ENCODE data around the gene PPP1CA.
"Not testable (repeated sequence)": the region's sequence is repeated elsewhere in the genome, so short reads cannot be mapped to it uniquely, and the experiment has no call there.

The PPP1CA gene

DNA sequence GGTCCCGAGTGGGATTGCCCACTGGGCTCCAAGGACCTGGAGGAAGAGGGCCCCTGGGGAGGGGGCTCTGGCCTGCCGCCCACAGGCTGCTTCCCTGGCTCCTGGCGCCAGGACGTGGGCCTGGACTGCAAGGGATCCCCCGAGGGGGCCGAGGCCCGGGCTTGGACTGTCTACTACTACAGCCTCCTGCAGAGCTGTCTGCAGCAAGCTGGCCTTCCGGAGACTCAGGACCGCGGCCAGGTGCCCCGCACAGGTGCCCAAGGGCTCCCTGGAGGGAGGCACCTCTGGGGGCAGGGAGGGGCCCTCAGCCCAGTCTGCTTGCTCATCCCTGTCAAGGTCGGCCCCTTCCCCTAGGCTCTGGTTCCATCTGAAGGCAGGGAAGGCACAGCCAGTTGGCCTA lies 15.8 kb upstream of the PPP1CA start:
- no peak for DNase-seq (ENCODE audit: low read depth)

DNA sequence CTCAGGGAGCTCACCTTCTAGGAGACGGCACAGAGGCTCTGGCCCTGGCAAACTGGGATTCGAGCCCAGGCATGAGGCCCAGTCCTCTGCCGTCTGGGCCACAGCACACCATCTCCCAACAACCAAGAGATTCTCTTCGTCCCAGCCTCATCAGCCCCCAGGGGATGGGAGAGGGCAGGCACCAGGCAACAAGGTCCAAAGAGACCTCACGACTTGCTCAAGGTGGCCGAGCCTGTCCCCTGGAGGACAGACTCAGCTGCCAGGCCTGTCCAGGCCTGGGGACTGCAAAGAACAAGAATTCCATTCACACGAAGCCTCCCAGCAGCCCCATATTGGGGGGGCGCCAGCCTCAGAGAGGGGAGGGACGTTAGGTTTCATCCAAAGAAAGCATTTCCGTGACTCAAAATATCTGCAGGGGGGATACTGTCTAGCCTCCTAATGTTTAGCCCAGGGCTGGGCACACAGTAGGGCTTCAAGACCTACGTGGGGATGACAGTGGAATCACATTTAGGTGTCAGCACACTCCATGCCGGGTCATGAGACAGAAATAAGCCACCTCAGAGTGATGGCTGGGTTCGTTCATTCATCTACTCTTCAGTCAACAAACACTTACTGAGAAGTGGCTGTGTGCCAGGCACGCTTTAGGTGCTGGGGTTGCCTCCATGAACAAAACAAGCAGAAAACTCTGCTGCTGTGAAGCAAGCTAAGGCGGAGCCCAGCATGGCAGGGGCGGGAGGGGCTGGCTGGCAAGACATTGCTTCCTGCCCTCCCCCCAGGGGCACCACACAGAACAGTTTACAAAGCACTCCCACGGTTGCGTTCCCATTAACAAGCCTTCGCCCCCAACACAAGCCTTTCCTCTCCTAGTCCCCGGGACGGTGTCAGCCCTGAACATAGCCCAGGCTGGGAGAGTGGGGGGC lies 15.0 kb upstream of the PPP1CA start:
- DNase-seq (ENCODE audit: low read depth), result no peak

DNA sequence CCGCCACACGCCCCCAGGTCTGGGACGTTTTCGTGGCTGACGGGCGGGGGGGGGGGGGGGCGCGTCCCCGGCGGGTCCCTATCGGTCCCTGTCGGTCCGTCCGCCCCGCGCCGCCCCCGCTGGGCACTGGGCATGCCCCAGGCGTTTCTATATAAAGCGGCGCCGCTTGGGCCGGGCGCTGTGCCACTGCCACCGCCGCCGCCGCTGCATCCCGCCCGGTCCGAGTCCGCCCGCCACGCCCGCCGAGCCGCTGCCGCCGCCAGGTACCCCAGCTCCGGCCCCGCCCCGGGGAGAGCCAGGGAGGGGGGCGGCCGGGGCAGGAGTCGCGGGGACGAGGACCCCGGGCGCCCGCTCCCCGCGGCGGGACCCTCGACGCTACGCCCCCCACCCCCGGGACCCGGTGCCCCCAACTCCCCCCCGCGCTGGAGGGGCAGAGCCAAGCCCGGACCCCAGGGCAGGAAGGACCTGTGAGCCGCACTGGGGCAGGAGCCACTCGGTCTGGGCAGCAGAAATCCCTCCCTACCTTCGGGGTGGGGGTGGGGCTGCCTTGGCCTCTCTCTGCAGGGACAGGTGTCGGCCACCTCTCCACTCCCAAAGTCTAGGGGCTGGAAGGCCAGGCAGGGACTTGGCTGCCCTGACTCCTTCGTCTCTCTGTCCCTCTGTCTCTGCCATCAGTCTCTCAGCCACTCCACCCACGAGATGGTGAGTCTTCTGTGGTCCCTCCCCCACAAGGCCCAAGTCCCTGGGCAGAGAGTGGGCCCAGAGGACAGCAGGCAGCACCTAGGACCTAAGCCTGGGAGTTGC lies 14.0 kb upstream of the PPP1CA start, which contains the start of gene CARNS1:
Gene CARNS1, plus strand, starts transcription at position 178 of the 804 bp plus-strand sequence. Its CDS starts 522 bp downstream, at position 700.
- DNase-seq (ENCODE audit: low read depth), result no peak

DNA sequence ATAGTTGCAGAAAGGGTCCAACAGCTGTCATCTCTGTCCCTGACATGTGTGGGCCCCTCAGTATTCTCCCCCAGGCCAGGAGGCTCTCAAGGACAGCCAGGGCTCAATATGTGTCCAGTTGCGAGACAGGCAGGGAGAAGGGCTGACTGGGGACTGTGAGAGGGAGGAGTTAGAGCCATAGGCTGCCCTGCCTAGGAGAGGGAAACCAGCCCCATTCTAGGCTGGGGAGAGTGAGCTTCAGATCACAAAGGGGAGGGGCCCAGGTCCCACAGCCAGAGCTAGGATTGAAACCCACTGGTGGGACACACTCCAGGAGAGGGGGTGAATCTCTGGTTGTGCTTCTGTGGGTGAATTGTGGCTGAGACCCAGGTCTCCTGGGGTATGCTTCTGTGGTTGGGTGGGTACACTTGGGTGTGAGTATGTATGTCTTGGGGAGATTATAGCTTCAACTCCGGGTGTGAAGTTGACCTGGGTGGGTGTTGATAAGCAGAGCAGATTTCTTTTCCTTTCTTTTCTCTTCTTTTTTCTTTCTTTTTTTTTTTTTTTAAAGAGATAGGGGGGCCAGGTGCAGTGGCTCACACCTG lies 11.7 kb upstream of the PPP1CA start:
- no peak for DNase-seq (ENCODE audit: low read depth)

DNA sequence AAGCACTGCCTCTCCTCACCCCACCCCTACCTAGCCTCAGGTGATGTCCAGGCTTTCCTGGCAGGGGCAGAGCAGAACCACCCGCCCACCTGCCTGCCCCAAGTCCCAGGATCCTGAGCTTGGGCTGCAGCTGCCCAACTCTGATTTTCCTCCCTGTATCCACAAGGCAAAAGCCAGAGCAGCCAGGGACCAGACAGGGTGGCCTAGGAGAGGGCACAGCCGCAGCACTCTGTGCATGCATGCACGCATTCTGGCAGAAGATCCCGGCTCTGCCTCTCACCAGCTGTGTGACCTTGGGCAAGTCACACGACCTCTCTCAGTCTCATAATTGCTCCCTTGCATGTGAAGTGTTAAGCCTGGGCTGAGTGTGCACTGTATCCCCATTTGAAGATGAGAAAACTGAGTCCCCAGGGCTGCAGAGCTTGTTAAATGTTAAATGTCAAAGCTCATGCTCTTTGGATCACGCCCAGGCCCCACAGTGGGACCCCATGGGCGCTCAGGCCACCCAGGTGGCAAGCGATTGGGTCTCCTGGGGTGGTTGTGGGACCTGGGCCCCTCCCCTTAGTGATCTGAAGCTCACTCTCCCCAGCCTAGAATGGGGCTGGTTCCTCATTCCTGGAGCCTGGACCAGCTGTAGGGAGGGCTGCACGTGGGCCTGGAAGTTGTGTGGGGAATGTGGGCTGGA lies 11.0 kb upstream of the PPP1CA start:
- no peak for DNase-seq (ENCODE audit: low read depth)

DNA sequence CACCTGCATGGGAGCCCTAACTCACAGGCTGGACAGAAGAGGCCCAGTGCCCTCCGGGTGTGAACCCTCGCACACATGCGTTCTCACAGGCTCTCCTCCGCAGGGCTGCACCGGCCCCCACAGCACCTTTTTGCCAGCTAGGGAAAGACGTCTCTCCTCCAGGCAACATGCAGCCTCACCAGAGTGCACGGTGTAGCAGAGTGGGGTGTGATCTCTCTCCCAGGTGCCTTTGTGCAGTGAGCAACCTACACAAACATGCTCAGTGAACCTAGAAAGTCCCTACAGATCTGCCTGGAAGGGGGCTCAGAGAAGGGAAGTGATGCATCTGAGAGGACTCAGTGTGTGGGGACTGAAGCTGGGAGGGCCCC lies 10.1 kb upstream of the PPP1CA start:
- no peak for DNase-seq (ENCODE audit: low read depth)

DNA sequence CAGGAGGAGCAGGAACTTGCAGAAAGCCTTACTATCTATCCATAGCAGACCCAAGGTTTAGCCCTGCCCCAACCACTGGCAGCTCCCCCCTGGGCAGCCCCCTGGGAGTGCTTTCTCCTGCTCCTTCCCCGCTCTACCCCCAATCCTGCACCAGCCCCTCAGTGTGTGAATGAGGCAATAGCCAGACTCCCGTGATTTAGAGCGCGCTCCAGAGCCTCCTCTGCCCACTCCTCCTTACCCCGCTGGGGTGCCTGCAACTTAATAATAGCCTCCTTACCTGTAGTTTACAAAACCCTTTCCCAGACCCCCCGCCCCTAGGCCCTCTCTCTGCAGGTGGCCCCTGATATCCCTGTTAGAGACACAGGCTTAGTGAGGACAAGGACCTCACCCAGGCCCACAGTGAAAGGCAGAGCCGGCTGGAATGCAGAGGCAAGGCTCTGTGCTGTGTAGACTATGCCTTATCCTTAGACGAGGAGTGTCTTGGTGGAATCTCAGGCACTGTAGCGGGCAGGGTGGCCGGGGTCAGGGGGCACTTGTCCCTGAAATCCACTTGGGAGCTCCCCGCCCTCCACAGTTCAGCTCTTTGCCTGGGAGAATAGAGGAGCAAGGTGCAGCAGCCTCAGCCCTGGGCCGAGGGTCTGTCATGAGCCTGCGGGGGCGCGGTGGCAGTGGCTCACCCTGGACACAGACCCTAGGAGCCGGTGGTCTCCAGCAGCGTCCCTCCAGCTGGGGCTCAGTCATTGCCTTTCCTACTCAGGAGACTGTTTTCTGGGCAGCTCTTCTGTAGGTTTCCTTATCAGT lies 9.5 kb upstream of the PPP1CA start:
- no peak for DNase-seq (ENCODE audit: low read depth)

DNA sequence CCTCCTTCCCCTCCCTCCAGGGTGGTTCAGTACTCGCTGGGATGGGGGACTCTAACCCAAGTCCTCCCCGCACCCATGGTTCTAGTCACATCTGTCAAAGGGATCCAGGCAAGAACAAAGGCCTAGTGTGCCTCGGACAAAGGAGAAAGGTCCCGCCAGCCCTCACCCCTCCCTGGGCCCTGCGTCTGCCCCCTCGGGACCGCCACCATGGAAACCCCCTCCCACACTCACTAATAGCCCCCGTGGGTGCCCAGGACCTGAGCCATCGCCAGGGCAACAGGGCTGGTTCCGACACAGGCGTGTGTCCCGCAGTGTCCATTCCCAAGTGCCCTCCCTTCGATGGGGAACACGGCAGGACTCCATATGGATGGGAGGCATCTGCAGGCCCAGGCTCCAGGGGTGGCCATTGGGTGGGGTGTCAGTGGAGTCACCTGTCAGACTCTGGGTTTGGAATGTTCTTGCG lies 8.7 kb upstream of the PPP1CA start:
- DNase-seq (ENCODE audit: low read depth), result no peak

DNA sequence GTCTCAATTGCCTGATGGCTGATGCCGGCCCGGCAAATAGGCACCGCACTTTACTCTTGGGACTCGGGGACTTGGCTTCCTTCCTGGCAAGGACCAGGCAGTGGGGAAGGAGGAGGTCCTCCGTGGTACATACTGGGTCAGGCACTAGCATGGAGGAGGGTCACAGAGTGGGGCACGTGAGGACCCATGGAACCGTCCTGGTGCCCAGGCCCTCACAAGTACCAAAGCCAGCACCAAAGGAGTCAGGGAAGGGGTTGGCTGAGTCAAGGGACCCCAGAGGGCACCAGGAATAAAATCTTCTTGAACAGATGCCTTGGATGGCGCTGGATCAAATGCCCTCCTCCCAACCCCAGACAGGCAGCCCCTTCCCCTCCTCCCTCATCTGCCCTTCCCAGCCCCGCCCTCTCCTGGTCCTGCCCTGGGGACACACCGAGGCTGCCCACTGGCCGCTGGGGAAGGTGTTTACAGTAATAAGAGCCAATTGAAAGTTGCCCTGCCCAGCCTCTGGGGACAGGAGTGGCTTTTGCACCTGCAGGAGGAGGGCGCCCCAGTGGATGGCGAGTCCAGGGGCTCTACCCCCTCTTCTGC lies 8.2 kb upstream of the PPP1CA start:
- DNase-seq (ENCODE audit: low read depth), result no peak

DNA sequence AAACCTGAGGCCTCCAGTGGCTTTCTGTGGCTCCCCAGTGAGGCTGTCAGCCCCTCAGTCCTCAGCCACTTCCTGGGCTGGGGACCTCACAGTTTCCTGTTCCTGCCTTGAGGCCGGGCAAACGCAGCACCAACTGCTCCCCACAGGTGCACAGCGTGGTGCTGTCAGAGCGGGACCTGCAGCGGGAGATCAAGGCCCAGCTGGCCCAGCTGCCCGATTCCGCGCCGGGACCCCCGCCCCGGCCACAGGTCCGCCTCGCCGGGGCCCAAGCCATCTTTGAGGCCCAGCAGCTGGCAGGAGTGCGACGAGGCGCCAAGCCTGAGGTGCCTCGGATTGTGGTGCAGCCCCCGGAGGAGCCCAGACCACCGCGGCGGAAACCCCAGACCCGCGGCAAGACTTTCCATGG lies 7.6 kb upstream of the PPP1CA start:
- no peak for DNase-seq (ENCODE audit: low read depth)

DNA sequence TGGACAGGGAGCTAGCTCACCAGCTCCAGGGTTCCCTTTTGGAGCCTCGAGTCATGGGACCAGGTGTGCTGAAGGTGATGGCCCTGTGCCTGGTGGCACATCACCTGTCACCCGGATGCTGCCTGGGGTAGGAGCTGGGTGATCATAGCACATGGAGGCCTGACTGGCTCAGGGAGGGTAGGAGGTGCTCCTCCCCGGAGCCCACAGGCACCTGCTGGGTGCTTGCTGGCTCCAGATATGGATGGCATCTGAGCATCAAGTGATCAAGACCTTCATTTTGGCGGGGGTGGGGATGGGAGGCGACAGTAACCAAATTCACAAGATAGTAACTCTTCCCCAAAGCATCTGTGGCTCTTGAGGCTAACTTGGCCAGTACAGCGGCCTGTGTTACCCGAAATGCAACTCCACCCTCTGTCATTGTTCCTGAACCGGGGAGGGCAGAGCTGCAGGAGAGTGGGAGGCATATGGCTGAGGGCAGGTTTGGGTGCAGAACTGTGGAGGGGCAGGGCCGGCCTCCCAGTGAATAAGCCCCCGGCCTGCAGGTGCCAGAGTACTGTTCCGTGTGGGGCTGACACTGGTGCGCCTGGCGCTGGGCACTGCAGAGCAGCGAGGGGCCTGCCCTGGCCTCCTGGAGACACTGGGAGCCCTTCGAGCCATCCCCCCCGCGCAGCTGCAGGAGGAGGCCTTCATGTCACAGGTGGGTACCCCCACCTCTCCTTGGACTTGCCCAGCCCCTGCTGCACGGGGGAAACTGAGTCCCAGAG lies 7.0 kb upstream of the PPP1CA start:
- DNase-seq (ENCODE audit: low read depth), result no peak

DNA sequence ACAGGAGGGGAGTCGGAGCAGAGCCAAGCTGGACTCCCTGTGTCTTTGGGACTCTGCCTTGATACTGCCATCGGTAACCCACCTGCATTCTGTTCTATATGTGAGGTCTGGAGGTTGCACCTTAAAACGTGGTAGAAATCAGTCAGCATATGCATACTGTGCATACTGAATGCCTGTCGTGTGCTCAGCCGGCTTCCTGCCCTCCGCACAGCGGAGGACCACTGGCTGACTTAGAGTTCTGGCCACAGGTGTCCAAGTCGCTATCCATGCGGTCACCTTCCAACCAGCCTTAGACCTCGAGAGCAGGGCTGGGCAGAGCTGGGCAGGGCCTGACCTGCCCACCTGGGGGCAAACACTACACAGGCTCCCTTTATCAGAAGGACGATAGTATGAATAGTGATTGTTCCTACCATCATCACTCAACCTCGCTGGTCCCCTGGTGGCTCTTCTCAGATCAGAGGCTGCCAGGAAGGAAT lies 6.1 kb upstream of the PPP1CA start:
- DNase-seq (ENCODE audit: low read depth), result no peak

DNA sequence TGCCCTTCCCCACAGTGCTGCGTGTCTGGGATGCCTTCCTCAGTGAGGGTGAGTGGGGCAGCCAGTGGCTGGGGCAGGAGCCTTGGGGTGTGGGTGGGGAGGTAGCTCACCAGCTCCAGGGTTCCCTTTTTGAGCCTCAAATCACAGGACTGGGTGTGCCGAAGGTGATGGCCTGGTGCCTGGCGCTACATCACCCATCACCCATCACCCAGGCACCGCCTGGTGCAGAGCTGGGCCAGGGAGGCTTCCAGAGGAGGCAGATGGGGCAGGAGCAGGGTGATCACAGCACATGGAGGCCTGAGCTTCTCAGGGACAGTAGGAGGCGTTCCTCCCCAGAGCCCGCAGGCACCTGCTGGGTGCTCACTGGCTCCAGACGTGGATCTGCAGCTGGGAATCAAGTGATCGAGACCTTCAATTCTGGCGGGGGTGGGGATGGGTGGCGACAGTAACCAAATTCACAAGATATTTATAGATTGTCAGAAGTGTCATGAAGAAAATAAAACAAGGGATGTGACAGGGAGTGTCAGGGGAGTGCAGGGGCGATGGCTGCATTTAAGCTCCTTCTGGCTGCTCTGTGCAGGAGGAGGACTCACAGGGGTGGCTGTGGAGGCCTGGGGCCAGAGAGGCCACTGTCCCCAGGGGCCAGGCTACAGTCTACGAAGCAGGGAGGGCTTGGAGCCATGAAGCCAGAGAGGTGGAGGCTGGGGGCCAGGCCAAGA lies 5.5 kb upstream of the PPP1CA start:
- no peak for DNase-seq (ENCODE audit: low read depth)

DNA sequence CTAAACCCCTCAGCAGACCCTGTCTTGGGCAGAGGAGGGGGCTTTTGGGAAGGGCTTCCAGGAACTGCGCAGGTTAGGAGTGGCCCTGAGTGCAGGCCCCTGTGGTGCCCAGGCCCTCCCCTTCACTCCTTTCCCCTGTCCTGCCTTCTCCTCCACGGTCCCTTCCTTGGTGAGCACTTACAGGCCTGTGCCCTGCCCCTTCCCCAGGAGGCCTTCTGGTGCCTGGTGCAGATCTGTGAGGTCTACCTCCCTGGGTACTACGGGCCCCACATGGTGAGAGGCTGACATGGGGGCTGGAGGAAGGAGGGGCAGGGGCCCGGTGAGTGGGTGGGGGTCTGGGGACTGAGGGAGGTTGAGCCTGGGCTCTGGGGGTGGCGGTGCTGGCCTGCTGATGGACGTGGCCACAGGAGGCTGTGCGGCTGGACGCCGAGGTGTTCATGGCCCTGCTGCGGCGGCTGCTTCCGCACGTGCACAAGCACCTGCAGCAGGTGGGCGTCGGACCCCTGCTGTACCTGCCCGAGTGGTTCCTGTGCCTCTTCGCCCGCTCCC lies 4.8 kb upstream of the PPP1CA start:
- no peak for DNase-seq (ENCODE audit: low read depth)

DNA sequence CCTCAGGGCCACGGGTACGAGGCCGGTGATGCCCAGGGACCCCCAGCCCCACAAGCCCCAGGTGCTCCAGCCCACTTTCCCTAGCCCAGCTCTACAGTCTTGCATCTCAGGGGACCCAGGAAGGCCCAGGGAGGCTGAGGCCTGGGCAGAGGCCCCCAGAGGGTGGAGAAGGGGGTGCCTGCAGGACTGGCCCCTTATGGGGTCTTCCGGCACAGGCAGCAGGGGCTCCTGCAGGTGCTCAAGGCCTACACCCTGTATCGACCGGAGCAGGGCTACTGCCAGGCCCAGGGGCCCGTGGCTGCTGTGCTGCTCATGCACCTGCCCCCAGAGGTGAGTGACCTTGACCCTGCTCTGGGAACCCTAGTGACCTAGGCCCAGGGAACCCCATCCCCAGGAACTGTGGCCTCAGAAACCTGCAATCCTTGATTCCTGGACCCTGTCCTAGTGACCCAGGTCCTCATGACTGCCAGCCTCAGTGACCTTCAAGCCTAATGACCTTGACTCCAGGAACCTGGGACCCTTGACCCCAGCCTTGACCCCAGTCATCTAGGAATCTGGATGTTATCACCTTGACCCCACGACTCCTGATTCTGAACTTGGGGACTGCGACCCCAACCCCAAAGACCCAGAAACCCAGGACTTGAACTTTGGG lies 4.2 kb upstream of the PPP1CA start:
- no peak for DNase-seq (ENCODE audit: low read depth)

DNA sequence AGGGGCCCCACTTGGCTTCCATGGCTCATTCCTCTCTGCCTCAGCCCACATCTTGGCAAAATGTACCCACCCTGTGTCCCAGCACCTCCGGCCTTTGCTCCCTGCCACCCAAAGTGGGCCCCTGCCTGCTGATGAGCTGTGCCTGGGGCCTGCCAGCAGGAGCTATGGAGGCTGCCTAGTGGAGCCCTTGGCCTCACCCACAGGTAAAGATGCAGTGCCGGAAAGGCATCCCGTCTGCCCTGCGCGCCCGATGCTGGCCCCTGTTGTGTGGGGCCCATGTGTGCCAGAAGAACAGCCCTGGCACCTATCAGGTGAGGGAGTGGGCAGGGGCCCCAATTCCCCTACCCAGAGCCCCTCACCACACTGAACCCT lies 3.5 kb upstream of the PPP1CA start:
- no peak for DNase-seq (ENCODE audit: low read depth)

DNA sequence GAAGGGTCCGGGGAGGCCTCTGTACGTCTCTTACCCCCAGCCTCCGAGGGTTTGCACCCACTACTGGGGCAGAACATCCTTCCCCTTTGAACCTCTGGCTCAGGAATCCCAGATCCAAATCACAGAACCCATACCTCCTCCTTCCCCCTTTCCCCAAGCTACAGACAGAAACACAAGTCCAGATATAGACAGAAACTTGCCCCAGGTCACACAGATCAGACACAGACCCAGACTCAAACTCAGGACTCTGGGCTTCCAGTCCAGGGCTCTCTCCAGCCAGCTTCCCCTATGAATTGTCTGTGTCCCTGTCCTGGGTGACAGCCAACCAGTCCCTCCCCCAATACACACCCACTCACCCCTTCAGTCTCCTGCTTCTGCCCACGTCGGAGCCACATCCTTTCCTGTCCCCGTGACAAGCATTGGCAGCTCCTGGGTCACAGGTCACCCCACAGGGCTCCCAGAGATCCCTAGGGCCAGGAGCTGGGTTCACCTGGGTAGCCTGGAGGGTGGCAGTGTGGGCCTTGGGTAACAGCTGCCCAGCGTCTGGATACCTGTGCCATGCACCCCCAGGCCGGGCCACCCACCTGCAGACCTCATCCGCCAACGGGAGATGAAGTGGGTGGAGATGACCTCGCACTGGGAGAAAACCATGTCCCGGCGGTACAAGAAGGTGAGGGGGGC lies 3.0 kb upstream of the PPP1CA start:
- DNase-seq (ENCODE audit: low read depth), result no peak

DNA sequence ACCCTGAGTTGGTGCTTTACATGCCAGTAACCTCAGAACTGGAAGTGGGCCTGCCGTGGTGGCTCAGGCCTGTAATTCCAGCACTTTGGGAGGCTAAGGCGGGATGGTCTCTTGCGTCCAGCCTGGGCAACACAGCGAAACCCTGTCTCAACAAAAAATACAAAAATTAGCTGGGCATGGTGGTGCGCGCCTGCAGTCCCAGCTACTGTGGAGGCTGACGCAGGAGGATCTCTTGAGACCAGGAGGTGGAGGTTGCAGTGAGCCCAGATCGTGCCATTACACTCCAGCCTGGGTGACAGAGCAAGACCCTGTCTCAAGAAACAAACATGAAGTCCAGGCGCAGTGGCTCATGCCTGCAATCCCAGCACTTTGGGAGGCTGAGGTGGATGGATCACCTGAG lies 1.4 kb upstream of the PPP1CA start:
- not testable (repeated sequence) for DNase-seq (ENCODE audit: low read depth)

Data from activated T-helper 9 cell treated with anti-CD3 and anti-CD28 coated beads, Interleukin-2, amount 50 U/mL, for 16 hours (primary cell).